DMS153 (cell line): ENCODE data around the gene ROCK2.

Experiments used
- DNase-seq: peaks from one replicate; lab custom pipeline; 2025; lab: John Stamatoyannopoulos, UW

ROCK2 gene

GRCh38 chr2:11154016-11154922, 190.2 kb downstream of the ROCK2 start:
- DNase-seq = no peak

GRCh38 chr2:11152591-11152990, 191.8 kb downstream of the ROCK2 start:
- DNase-seq = no peak

GRCh38 chr2:11147263-11147662, 197.2 kb downstream of the ROCK2 start:
- no peak for DNase-seq

GRCh38 chr2:11146076-11146475, 198.4 kb downstream of the ROCK2 start:
- no peak for DNase-seq

GRCh38 chr2:11145350-11145749, 199.1 kb downstream of the ROCK2 start:
- DNase-seq = no peak

- DNase-seq = no peak
Observed at GRCh38 chr2:11144738-11145079, 199.7 kb downstream of the ROCK2 start.

GRCh38 chr2:11144077-11144737, 200.2 kb downstream of the ROCK2 start:
- no peak for DNase-seq

- no peak for DNase-seq
Observed at GRCh38 chr2:11142987-11143386, 201.4 kb downstream of the ROCK2 start.

- DNase-seq = no peak
Observed at GRCh38 chr2:11142330-11142729, 202.1 kb downstream of the ROCK2 start.

- no peak for DNase-seq
Observed at GRCh38 chr2:11141319-11141718, 203.1 kb downstream of the ROCK2 start.

- no peak for DNase-seq
Observed at GRCh38 chr2:11140492-11140891, 203.9 kb downstream of the ROCK2 start.

GRCh38 chr2:11134349-11134748, 210.1 kb downstream of the ROCK2 start:
- DNase-seq = no peak

GRCh38 chr2:11133936-11134320, 210.5 kb downstream of the ROCK2 start:
- DNase-seq = no peak

GRCh38 chr2:11133238-11133935, 211.0 kb downstream of the ROCK2 start:
- DNase-seq = no peak

GRCh38 chr2:11132036-11132671, 212.3 kb downstream of the ROCK2 start:
- DNase-seq = no peak

- DNase-seq = no peak
Observed at GRCh38 chr2:11131166-11131920, 213.1 kb downstream of the ROCK2 start.
